Uterus (tissue), 2 donors: ENCODE results near the gene DRD4.
"Not testable (repeated sequence)": the region's sequence is repeated elsewhere in the genome, so short reads cannot be mapped to it uniquely, and the experiment has no call there.

Experiments used
- POLR2A ChIP-seq, 2 donors: fragments of 450-650 bp; IDR thresholded peaks; one replicate each; pipeline ENCODE4 v1.6.1; 2016; ENCODE audit warnings: antibody characterized with exemption in 2 of 2, mild to moderate bottlenecking in 1 of 2, moderate library complexity in 1 of 2
- TF ChIP-seq, protein P1 (sequence below), 4 experiments: fragments of 200-600 bp in 2 of 4; fragments of 450-650 bp in 2 of 4; sonication (generic) in 2 of 4; IDR thresholded peaks; one replicate each; pipeline ENCODE4 v1.5.1; 2016 to 2019; ENCODE audit warnings: antibody characterized with exemption in 4 of 4, mild to moderate bottlenecking in 2 of 4, moderate library complexity in 1 of 4

DNA sequence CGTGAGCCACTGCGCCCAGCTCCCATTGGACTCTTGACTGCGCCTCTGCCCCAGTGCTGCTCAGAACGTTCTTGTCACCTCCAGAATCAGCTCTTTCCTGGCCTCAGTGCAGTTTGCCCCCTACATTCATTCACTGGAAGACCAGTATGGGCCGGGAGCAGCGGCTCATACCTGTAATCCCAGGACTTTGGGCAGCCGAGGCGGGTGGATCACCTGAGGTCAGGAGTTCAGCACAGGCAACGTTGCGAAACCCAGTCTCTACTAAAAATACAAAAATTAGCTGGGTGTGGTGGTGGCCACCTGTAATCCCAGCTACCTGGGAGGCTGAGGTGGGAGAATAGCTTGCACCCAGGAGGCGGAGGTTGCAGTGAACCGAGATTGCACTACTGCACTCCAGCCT is 17.4 kb downstream of the DRD4 start:
- TF ChIP-seq, protein P1, sequence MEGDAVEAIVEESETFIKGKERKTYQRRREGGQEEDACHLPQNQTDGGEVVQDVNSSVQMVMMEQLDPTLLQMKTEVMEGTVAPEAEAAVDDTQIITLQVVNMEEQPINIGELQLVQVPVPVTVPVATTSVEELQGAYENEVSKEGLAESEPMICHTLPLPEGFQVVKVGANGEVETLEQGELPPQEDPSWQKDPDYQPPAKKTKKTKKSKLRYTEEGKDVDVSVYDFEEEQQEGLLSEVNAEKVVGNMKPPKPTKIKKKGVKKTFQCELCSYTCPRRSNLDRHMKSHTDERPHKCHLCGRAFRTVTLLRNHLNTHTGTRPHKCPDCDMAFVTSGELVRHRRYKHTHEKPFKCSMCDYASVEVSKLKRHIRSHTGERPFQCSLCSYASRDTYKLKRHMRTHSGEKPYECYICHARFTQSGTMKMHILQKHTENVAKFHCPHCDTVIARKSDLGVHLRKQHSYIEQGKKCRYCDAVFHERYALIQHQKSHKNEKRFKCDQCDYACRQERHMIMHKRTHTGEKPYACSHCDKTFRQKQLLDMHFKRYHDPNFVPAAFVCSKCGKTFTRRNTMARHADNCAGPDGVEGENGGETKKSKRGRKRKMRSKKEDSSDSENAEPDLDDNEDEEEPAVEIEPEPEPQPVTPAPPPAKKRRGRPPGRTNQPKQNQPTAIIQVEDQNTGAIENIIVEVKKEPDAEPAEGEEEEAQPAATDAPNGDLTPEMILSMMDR (IDR thresholded peaks at IDR 0.05) = not testable (repeated sequence)
- TF ChIP-seq POLR2A (IDR thresholded peaks at IDR 0.05) = not testable (repeated sequence)
